GM12878 (cell line): ENCODE data around the gene HCCS. TPM values are rescaled to one million over a fixed set of nuclear protein-coding genes. Genes with fewer than 3 reads are reported as not detected.

Experiments
- ATAC-seq: fragments of 200-7000 bp; cut with Tn5 transposase; 3 replicates; pipeline ENCODE4 v1.9.1; 2020; ENCODE audit warnings: mild to moderate bottlenecking, moderate library complexity
- BruUV-seq: library from RNA; stranded (reverse); fragments of 400-500 nt; replicated peaks from 2 replicates; lab custom pipeline; 2021; lab: Mats Ljungman, UMichigan
- CTCF ChIA-PET: fragments of 300-600 bp; sonication (Branson Sonifier 250); formaldehyde crosslinking; extraction: SDS; loops from one replicate; lab custom pipeline; 2021; ENCODE audit warnings: inconsistent platforms; lab: Yijun Ruan, JAX
- POLR2A ChIA-PET: fragments of 350-600 bp; formaldehyde crosslinking; extraction: SDS; loops from one replicate; lab custom pipeline; 2021; ENCODE audit warnings: inconsistent platforms; lab: Charles Lee
- RAD21 ChIA-PET: fragments of 300-600 bp; sonication (Branson Sonifier 250); formaldehyde crosslinking; loops from one replicate; lab custom pipeline; 2023; ENCODE audit warnings: antibody characterized with exemption; ENCODE audit not compliant: unreplicated experiment; lab: Charles Lee
- SMC1A ChIA-PET: fragments of 300-600 bp; sonication (Branson Sonifier 250); formaldehyde crosslinking; loops from one replicate; lab custom pipeline; 2023; ENCODE audit not compliant: unreplicated experiment, uncharacterized antibody; lab: Charles Lee
- DNase-seq: peaks from one replicate; pipeline ENCODE4 v3.0.0-alpha.2; 2011; ENCODE audit warnings: low read depth, low spot score
- FAIRE-seq: peaks from 3 replicates; lab custom pipeline; 2011; peaks lifted over from hg19 to GRCh38; lab: Jason Lieb, UNC
- H2AFZ ChIP-seq: 2 replicates; pipeline ENCODE4 v1.6.0; 2011; ENCODE audit warnings: low read depth, low read length, control low read depth; ENCODE audit not compliant: control insufficient read depth
- H3K27ac ChIP-seq: 2 replicates; pipeline ENCODE4 v1.5.1; 2011; ENCODE audit warnings: control low read depth; ENCODE audit not compliant: control insufficient read depth, insufficient read depth
- H3K27me3 ChIP-seq, 2 experiments: replicated peaks in 1 of 2; 2 replicates each; pipeline versions ENCODE4 v1.6.0 to v1.6.1; 2011; ENCODE audit warnings: low read length in 1 of 2; ENCODE audit not compliant: control insufficient read depth in 2 of 2, insufficient read depth in 2 of 2
- H3K36me3 ChIP-seq, 2 experiments: 2 replicates each; pipeline ENCODE4 v1.5.1; 2011; ENCODE audit warnings: low read length in 1 of 2; ENCODE audit not compliant: control insufficient read depth in 2 of 2, insufficient read depth in 2 of 2
- H3K4me1 ChIP-seq: 2 replicates; pipeline ENCODE4 v1.6.1; 2011; ENCODE audit warnings: mild to moderate bottlenecking, low read length, moderate library complexity, mixed read lengths; ENCODE audit not compliant: control insufficient read depth, insufficient read depth
- H3K4me2 ChIP-seq: 2 replicates; pipeline ENCODE4 v1.6.0; 2011; ENCODE audit warnings: control low read depth; ENCODE audit not compliant: control insufficient read depth, insufficient read depth
- H3K4me3 ChIP-seq: fragments of 200-600 bp; sonication (generic); 2 replicates; pipeline ENCODE4 v1.5.1; 2016
- H3K79me2 ChIP-seq: 2 replicates; pipeline ENCODE4 v1.6.0; 2011; ENCODE audit warnings: low read length; ENCODE audit not compliant: control insufficient read depth, insufficient read depth
- H3K9ac ChIP-seq: 2 replicates; pipeline ENCODE4 v1.8.0; 2011; ENCODE audit warnings: low read length, control low read depth, mixed read lengths; ENCODE audit not compliant: control insufficient read depth, insufficient read depth
- H3K9me3 ChIP-seq: replicated peaks from 3 replicates; pipeline ENCODE4 v1.5.1; 2011; ENCODE audit warnings: mild to moderate bottlenecking, low read length; ENCODE audit not compliant: control insufficient read depth, insufficient read depth
- H4K20me1 ChIP-seq: 2 replicates; pipeline ENCODE4 v1.6.0; 2011; ENCODE audit not compliant: control insufficient read depth, insufficient read depth
- CHD2 ChIP-seq: IDR thresholded peaks from 2 replicates; pipeline ENCODE4 v1.6.1; 2011; ENCODE audit warnings: low read depth, low read length, improper control_type of control experiment, borderline replicate concordance
- KAT2A ChIP-seq: conservative IDR thresholded peaks from 2 replicates; pipeline ENCODE4 v1.6.1; 2011; ENCODE audit warnings: low read depth, low read length; ENCODE audit not compliant: control insufficient read depth
- PAX5 ChIP-seq: IDR thresholded peaks from 2 replicates; pipeline ENCODE4 v1.6.1; 2011; ENCODE audit warnings: low read depth, low read length, borderline replicate concordance
- RBBP5 ChIP-seq: fragments of 200-600 bp; sonication (generic); conservative IDR thresholded peaks from 2 replicates; pipeline ENCODE4 v1.6.1; 2016
- SMAD5 ChIP-seq: IDR thresholded peaks from 2 replicates; pipeline ENCODE4 v1.6.1; 2016; ENCODE audit warnings: antibody characterized with exemption, low read depth
- WRNIP1 ChIP-seq: IDR thresholded peaks from 2 replicates; pipeline ENCODE4 v1.6.1; 2011; ENCODE audit warnings: low read depth, low read length, improper control_type of control experiment, borderline replicate concordance
- ZSCAN29 ChIP-seq: fragments of 450-650 bp; IDR thresholded peaks from 2 replicates; pipeline ENCODE4 v1.6.1; 2017; ENCODE audit warnings: mild to moderate bottlenecking, moderate library complexity
- whole genome bisulfite sequencing: methylation state at CpG from one replicate; pipeline ENCODE4 v1.1.6; 2016; ENCODE audit warnings: low lambda C conversion rate; ENCODE audit not compliant: insufficient replicate concordance, insufficient coverage; ENCODE audit errors: missing lambda C conversion rate; 5-methylcytosine and 5-hydroxymethylcytosine counted together
- in situ Hi-C: fragments of 300-500 bp; cut with MboI; formaldehyde crosslinking; loops from 9 replicates; pipeline ENCODE4 v1.14.3; 2018; ENCODE audit warnings: mixed read lengths
- intact Hi-C: fragments of 100-400 bp; cut with micrococcal nuclease; formaldehyde crosslinking; loops from one replicate; pipeline ENCODE4 v1.14.2; 2022; ENCODE audit not compliant: unreplicated experiment
- polyA plus RNA-seq, 11 experiments: library from polyadenylated mRNA; depleted of rRNA in 4 of 11; unstranded in 6 of 11; stranded (reverse) in 5 of 11; fragments of >200 nt; fragmentation: Nextera tagmentation in 4 of 11; fragmentation: Illumina TruSeq in 1 of 11; extraction: Ambion mirVana in 4 of 11; extraction: Trizol in 1 of 11; gene quantifications; 1 replicate in 1 of 11; 2 replicates in 10 of 11; pipeline versions ENCODE4 v1.2.1 to v1.2.3, GENCODE V29; 2011 to 2016; ENCODE audit warnings: inconsistent platforms in 2 of 11, missing spikeins in 2 of 11, low read depth in 1 of 11
- total RNA-seq, 4 experiments: library from RNA; depleted of rRNA in 3 of 4; stranded (reverse); fragments of >200 nt in 3 of 4; fragmentation: Illumina TruSeq in 1 of 4; extraction: Trizol in 1 of 4; gene quantifications; 2 replicates each; pipeline versions ENCODE4 v1.2.1 to v1.2.3, GENCODE V29; 2013 to 2021
- TF ChIP-seq, protein P1 (sequence below): fragments of 450-650 bp; IDR thresholded peaks from 2 replicates; pipeline ENCODE4 v1.6.1; 2017; ENCODE audit warnings: mild to moderate bottlenecking, low read depth, inconsistent platforms; ENCODE audit not compliant: poor library complexity, severe bottlenecking
- TF ChIP-seq, protein P2 (sequence below): fragments of 450-650 bp; IDR thresholded peaks from 2 replicates; pipeline ENCODE4 v1.6.1; 2016; ENCODE audit warnings: mild to moderate bottlenecking
- TF ChIP-seq, protein P3 (sequence below): fragments of 450-650 bp; conservative IDR thresholded peaks from 2 replicates; pipeline ENCODE4 v1.6.1; 2017; ENCODE audit warnings: mild to moderate bottlenecking, moderate library complexity

The HCCS gene
- total and polyA plus RNA-seq, 10 of the 15 experiments (the other 5 are each of a cell fraction or from before 2014, with no cell fraction given): 11.8 to 69.6 (median 36.9) TPM

DNA sequence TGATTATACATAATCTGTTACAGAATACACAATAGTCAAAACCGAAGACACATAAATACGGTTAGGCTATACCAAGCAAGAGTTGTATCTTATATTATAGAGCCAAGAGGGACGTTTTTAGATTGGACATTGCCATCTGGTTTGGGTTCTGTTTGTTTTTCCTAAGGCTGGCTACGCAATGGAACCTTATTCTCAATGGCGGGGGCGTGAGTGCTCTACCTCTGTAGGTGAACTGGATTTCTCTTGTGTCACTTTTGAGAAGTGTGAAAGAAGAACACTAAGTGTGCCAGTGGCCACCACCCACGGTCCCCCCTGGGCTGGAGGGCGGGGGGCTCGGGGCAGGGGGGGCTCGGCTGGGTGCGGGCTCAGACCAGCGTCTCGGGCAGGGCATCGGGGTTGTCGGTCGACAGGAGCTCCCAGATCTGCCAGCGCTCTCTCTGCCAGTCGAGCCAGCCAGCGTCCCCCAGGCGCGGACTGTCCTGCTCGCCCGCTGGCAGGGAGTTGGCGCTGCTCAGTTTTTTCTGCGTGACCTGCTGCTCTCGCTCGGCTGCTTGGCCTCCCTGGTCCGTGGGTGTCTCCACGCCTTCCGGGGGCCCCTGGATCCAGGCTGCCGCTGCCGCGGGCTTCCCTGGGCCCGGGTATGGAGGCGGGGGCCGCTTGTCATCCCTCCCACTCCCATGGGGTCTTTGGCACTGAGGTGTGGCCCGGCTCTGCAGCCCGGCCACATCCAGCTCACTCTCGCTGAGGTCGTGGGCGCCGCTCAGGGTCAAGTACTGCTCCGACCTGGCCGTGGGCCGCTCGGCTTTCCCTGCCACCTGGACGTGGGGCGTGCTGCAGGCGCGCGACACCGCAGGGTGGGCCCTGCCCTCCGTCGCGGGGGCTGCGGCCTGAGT, 27.6 kb downstream of the HCCS start:
- Histone ChIP-seq H3K9ac (no peak overlapping the region), H2AFZ (no peak overlapping the region), H3K27me3 (no peaks in the 10 kb centered on the region), H3K27ac (no peak overlapping the region), H4K20me1 (no peaks in the 10 kb centered on the region), H3K4me3 (no peak overlapping the region), H3K4me2 (no peak overlapping the region), H3K9me3 (no peaks in the 10 kb centered on the region), H3K36me3 (no peaks in the 10 kb centered on the region), H3K4me1 (no peaks in the 10 kb centered on the region), H3K79me2 (no peaks in the 10 kb centered on the region)
- no TSS peak for BruUV-seq
- intact Hi-C loops: no loop called here
- TF ChIP-seq, protein P1, sequence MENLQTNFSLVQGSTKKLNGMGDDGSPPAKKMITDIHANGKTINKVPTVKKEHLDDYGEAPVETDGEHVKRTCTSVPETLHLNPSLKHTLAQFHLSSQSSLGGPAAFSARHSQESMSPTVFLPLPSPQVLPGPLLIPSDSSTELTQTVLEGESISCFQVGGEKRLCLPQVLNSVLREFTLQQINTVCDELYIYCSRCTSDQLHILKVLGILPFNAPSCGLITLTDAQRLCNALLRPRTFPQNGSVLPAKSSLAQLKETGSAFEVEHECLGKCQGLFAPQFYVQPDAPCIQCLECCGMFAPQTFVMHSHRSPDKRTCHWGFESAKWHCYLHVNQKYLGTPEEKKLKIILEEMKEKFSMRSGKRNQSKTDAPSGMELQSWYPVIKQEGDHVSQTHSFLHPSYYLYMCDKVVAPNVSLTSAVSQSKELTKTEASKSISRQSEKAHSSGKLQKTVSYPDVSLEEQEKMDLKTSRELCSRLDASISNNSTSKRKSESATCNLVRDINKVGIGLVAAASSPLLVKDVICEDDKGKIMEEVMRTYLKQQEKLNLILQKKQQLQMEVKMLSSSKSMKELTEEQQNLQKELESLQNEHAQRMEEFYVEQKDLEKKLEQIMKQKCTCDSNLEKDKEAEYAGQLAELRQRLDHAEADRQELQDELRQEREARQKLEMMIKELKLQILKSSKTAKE: no peak
- TF ChIP-seq, protein P2, sequence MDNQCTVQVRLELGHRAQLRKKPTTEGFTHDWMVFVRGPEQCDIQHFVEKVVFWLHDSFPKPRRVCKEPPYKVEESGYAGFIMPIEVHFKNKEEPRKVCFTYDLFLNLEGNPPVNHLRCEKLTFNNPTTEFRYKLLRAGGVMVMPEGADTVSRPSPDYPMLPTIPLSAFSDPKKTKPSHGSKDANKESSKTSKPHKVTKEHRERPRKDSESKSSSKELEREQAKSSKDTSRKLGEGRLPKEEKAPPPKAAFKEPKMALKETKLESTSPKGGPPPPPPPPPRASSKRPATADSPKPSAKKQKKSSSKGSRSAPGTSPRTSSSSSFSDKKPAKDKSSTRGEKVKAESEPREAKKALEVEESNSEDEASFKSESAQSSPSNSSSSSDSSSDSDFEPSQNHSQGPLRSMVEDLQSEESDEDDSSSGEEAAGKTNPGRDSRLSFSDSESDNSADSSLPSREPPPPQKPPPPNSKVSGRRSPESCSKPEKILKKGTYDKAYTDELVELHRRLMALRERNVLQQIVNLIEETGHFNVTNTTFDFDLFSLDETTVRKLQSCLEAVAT: no peak
- TF ChIP-seq RBBP5 (no peak), ZSCAN29 (no peak), CHD2 (no peak), WRNIP1 (no peak), PAX5 (no peak), KAT2A (no peak), SMAD5 (no peak)
- TF ChIP-seq, protein P3, sequence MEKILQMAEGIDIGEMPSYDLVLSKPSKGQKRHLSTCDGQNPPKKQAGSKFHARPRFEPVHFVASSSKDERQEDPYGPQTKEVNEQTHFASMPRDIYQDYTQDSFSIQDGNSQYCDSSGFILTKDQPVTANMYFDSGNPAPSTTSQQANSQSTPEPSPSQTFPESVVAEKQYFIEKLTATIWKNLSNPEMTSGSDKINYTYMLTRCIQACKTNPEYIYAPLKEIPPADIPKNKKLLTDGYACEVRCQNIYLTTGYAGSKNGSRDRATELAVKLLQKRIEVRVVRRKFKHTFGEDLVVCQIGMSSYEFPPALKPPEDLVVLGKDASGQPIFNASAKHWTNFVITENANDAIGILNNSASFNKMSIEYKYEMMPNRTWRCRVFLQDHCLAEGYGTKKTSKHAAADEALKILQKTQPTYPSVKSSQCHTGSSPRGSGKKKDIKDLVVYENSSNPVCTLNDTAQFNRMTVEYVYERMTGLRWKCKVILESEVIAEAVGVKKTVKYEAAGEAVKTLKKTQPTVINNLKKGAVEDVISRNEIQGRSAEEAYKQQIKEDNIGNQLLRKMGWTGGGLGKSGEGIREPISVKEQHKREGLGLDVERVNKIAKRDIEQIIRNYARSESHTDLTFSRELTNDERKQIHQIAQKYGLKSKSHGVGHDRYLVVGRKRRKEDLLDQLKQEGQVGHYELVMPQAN: no peak
- DNase-seq (no peak), FAIRE-seq (no peak), ATAC-seq (no peak)
- ChIA-PET POLR2A (no interaction called here), SMC1A (no interaction called here), RAD21 (no interaction called here), CTCF (interaction anchor here (0.6 to 5.5 kb wide), 5 partner anchors 12 to 1128 kb away, joined by 3 to 62 read pairs (median 5); no protein-coding TSS in a partner anchor)
- 60% methylated on average over 47 of the region's 56 CpGs for WGBS
- in situ Hi-C loops: no loop called here
